Transverse colon (tissue), 4 donors: ENCODE results near the gene TIGAR. TPM values are rescaled to one million over a fixed set of nuclear protein-coding genes. Genes with fewer than 3 reads are reported as not detected.

Experiments
- DNase-seq: peaks from one replicate; pipeline ENCODE4 v3.0.0-alpha.2; 2019
- H3K27ac ChIP-seq, 4 donors: fragments of 200-600 bp; sonication (generic); 2 replicates each; pipeline ENCODE4 v1.5.1; 2016 to 2018; ENCODE audit warnings: inconsistent platforms in 4 of 4
- H3K27me3 ChIP-seq: fragments of 200-600 bp; sonication (generic); 2 replicates; pipeline ENCODE4 v1.5.1; 2017; ENCODE audit warnings: inconsistent platforms
- H3K36me3 ChIP-seq, 4 donors: fragments of 200-600 bp; sonication (generic); 2 replicates each; pipeline ENCODE4 v1.5.1; 2017 to 2019; ENCODE audit warnings: inconsistent platforms in 4 of 4
- H3K4me1 ChIP-seq, 4 donors: fragments of 200-600 bp; sonication (generic); 2 replicates each; pipeline ENCODE4 v1.5.1; 2017 to 2020; ENCODE audit warnings: inconsistent platforms in 4 of 4
- H3K4me3 ChIP-seq, 4 donors: fragments of 200-600 bp; sonication (generic); 1 replicate in 1 of 4; 2 replicates in 3 of 4; pipeline versions ENCODE4 v1.5.1 to v1.6.1; 2017 to 2019; ENCODE audit warnings: inconsistent platforms in 4 of 4
- H3K9me3 ChIP-seq, 2 donors: fragments of 200-600 bp; sonication (generic); 2 replicates each; pipeline ENCODE4 v1.5.1; 2017 to 2019; ENCODE audit warnings: inconsistent platforms in 2 of 2
- EP300 ChIP-seq: sonication (generic); formaldehyde crosslinking; IDR thresholded peaks from one replicate; pipeline ENCODE4 v1.6.1; 2017; ENCODE audit warnings: antibody characterized with exemption, low read depth
- POLR2A ChIP-seq: fragments of 450-650 bp; IDR thresholded peaks from one replicate; pipeline ENCODE4 v1.6.1; 2016; ENCODE audit warnings: antibody characterized with exemption, mild to moderate bottlenecking, moderate library complexity
- POLR2AphosphoS5 ChIP-seq, 3 donors: sonication (generic); formaldehyde crosslinking; IDR thresholded peaks; one replicate each; pipeline ENCODE4 v1.6.1; 2016; ENCODE audit warnings: antibody characterized with exemption in 3 of 3
- WGBS, 2 donors: methylation state at CpG; one replicate each; pipeline ENCODE4 v1.1.5; 2018; ENCODE audit warnings: low coverage in 1 of 2; 5-methylcytosine and 5-hydroxymethylcytosine counted together
- in situ Hi-C, 4 donors: fragments of 200-750 bp; cut with MboI; loops; one replicate each; pipeline versions ENCODE4 v1.15.0 to v1.15.1; 2017; ENCODE audit warnings: low sequenced_read_pairs in 3 of 4, low pct_ligation_motif_present in 1 of 4, low pct_unique_long_range_greater_than_20kb in 1 of 4
- intact Hi-C: fragments of 100-400 bp; cut with DNase I; formaldehyde crosslinking; loops from one replicate; pipeline ENCODE4 v1.15.1; 2023; ENCODE audit warnings: low total_unique reads
- total RNA-seq, 4 donors: library from RNA; depleted of rRNA; stranded (reverse); fragments of >200 nt; gene quantifications; one replicate each; pipeline ENCODE4 v1.1.0, GENCODE V29; 2016
- TF ChIP-seq, protein P1 (sequence below), 5 experiments: fragments of 200-600 bp in 3 of 5; fragments of 450-650 bp in 2 of 5; sonication (generic) in 3 of 5; IDR thresholded peaks; 1 replicate in 2 of 5; 2 replicates in 3 of 5; pipeline ENCODE4 v1.5.1; 2016 to 2017; ENCODE audit warnings: antibody characterized with exemption in 5 of 5, inconsistent platforms in 3 of 5, mild to moderate bottlenecking in 2 of 5, moderate library complexity in 1 of 5

Gene TIGAR
- total RNA-seq, 4 donors from 2014 or later = 2.6 to 26.6 (median 4.4) TPM

DNA sequence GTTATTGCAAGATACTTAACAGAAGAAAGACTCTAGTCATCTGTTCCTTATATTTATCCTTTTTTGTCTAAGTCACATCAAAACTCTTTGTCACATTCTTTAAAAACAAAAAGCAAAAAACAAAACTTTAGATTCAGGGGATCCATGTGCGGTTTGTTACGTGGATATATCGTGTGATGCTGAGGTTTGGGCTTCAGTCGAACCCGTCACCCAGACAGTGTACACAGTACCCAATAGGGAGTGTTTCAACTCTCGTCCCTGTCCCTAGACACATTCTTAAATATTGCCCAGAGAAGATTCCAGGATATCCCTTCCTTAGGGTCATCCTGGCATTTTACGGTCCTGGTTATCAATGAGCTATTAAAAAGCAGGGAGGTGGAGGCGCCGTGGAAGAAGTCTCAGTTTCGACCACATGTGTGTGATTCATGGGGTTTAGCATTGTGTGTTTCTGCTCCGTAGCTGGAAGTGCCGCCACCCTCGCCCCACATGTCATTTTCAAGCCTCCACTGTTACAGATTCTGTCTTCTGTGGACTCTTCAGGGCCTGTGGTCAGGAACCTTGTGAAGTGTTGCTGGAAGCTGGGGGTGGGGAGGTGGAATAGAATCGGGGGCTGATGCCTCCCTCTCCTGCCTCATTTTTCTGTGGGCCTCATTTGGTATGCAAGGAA is 27.6 kb upstream of the TIGAR start:
- peaks cover 16 to 49% (median 26%) of the 10 kb centered on the region in 4 donors for H3K4me1 ChIP-seq
- no peak overlapping the region for H3K4me3 ChIP-seq
- TF ChIP-seq, protein P1, sequence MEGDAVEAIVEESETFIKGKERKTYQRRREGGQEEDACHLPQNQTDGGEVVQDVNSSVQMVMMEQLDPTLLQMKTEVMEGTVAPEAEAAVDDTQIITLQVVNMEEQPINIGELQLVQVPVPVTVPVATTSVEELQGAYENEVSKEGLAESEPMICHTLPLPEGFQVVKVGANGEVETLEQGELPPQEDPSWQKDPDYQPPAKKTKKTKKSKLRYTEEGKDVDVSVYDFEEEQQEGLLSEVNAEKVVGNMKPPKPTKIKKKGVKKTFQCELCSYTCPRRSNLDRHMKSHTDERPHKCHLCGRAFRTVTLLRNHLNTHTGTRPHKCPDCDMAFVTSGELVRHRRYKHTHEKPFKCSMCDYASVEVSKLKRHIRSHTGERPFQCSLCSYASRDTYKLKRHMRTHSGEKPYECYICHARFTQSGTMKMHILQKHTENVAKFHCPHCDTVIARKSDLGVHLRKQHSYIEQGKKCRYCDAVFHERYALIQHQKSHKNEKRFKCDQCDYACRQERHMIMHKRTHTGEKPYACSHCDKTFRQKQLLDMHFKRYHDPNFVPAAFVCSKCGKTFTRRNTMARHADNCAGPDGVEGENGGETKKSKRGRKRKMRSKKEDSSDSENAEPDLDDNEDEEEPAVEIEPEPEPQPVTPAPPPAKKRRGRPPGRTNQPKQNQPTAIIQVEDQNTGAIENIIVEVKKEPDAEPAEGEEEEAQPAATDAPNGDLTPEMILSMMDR (IDR thresholded peaks at IDR 0.05) = no peak
- no peak for DNase-seq
- in situ Hi-C loops = loop anchor here in 2 of 4 donors (25.0 kb wide), 2 partner anchors 181 to 406 kb away; no protein-coding TSS in a partner anchor
- 59 to 74% methylated on average over 7 to 14 of the region's 14 CpGs for WGBS, 2 donors
- H3K36me3 ChIP-seq = peaks cover 0 to 18% (median 2%) of the 10 kb centered on the region in 4 donors
- H3K9me3 ChIP-seq = no peaks in the 10 kb centered on the region
- intact Hi-C loops = no loop called here
- H3K27ac ChIP-seq = peak overlapping the region; percentile 28 to 60 (median 46)
- H3K27me3 ChIP-seq = no peaks in the 10 kb centered on the region

DNA sequence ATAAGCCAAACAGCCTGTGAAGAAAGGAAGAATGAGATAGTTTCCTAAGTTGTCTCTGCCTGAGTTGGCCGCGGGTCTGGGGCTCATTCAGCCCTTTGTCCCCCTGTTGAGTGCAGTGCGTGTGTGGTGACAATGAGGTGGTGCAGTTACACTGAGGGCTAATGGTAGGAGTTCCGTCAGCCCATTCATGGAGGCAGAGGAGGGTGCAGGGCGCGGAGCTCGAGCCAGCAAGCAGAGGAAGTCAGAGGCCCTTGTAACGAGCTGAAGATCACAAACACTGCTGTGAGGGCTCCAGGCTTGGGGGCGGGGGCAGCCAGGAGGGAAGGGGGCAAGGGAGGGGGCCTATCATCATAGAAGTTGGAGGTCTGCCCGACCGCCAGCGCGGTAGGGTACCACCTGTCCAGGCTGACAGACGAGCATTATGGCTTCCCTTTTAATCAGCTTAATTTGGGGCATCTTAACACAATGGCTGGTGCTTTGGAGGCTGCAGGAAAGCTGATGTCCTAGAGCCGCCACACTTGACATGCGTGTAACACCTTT is 27.0 kb upstream of the TIGAR start:
- Histone ChIP-seq H3K36me3 (peaks cover 0 to 18% (median 2%) of the 10 kb centered on the region in 4 donors), H3K9me3 (no peaks in the 10 kb centered on the region), H3K27ac (peak overlapping the region; percentile 28 to 60 (median 46)), H3K4me3 (no peak overlapping the region), H3K4me1 (peaks cover 14 to 43% (median 23%) of the 10 kb centered on the region in 4 donors), H3K27me3 (no peaks in the 10 kb centered on the region)
- in situ Hi-C loops = loop anchor here in 2 of 4 donors (25.0 kb wide), 2 partner anchors 182 to 407 kb away; no protein-coding TSS in a partner anchor
- intact Hi-C loops = no loop called here
- 70 to 100% methylated on average over 3 to 16 of the region's 16 CpGs for whole genome bisulfite sequencing, 2 donors
- DNase-seq = no peak
- TF ChIP-seq POLR2A (no peak), EP300 (no peak), POLR2AphosphoS5 (IDR thresholded peaks at IDR 0.05) (no peak)
- TF ChIP-seq, protein P1 (IDR thresholded peaks at IDR 0.05) = no peak

GRCh38 chr12:4296751-4297150 is 24.3 kb upstream of the TIGAR start:
- WGBS, 2 donors = 61 to 64% methylated on average over 6 of the region's 6 CpGs
- Histone ChIP-seq H3K9me3 (no peaks in the 10 kb centered on the region), H3K4me3 (no peak overlapping the region), H3K27me3 (no peaks in the 10 kb centered on the region), H3K27ac (no peak overlapping the region), H3K4me1 (peaks cover 12 to 39% (median 30%) of the 10 kb centered on the region in 4 donors), H3K36me3 (peaks cover 0 to 13% (median 3%) of the 10 kb centered on the region in 4 donors)
- intact Hi-C loops (no loop called here), in situ Hi-C loops (loop anchor here in 2 of 4 donors (25.0 kb wide), 2 partner anchors 184 to 409 kb away; no protein-coding TSS in a partner anchor)
- no peak for TF ChIP-seq EP300
- no peak for TF ChIP-seq POLR2A
- TF ChIP-seq, protein P1 (IDR thresholded peaks at IDR 0.05) = no peak
- no peak for TF ChIP-seq POLR2AphosphoS5 (IDR thresholded peaks at IDR 0.05)
- no peak for DNase-seq

GRCh38 chr12:4297617-4298016 is 23.4 kb upstream of the TIGAR start:
- in situ Hi-C loops = loop anchor here in 2 of 4 donors (25.0 kb wide), 2 partner anchors 185 to 410 kb away; no protein-coding TSS in a partner anchor
- H3K36me3 ChIP-seq = peaks cover 0 to 13% (median 5%) of the 10 kb centered on the region in 4 donors

More at GRCh38 chr12:4297617-4298016, 23.4 kb upstream of the TIGAR start:
- intact Hi-C loops = no loop called here
- H3K4me1 ChIP-seq = peaks cover 19 to 41% (median 34%) of the 10 kb centered on the region in 4 donors
- no peaks in the 10 kb centered on the region for H3K27me3 ChIP-seq
- DNase-seq = no peak
- H3K27ac ChIP-seq = no peak overlapping the region
- no peak for TF ChIP-seq EP300
- TF ChIP-seq POLR2AphosphoS5 (IDR thresholded peaks at IDR 0.05) = no peak
- TF ChIP-seq, protein P1 (IDR thresholded peaks at IDR 0.05) = no peak
- no peak for TF ChIP-seq POLR2A
- no peaks in the 10 kb centered on the region for H3K9me3 ChIP-seq
- H3K4me3 ChIP-seq = no peak overlapping the region
- WGBS, 2 donors = 92 to 94% methylated on average over 4 to 13 of the region's 13 CpGs
